ENCODE results near the gene IFFO2. TPM values are rescaled to one million over a fixed set of nuclear protein-coding genes. Genes with fewer than 3 reads are reported as not detected.

Gene IFFO2
- total RNA-seq, 1 experiment from 2014 or later: 11.7 TPM

GRCh38 chr1:18957532-18958300 is 1.2 kb upstream of the IFFO2 start:
- Histone ChIP-seq H3K4me1 (replicated peaks; ENCODE audit: insufficient read depth) (peaks cover 20% of the 10 kb centered on the region), H3K27ac (no peak overlapping the region), H3K27me3 (ENCODE audit: insufficient read depth, low read depth) (no peaks in the 10 kb centered on the region), H3K4me2 (0 out of 2 replicates have a peak overlapping the region, but pooled peaks have one; percentile 80), H3K36me3 (ENCODE audit: low read depth) (no peaks in the 10 kb centered on the region), H3F3A (ENCODE audit: insufficient read depth, low read depth) (no peaks in the 10 kb centered on the region), H3K4me3 (no peak overlapping the region), H3K9me2 (ENCODE audit: insufficient read depth) (no peaks in the 10 kb centered on the region), H3K9me3 (ENCODE audit: insufficient read depth, low read depth) (no peaks in the 10 kb centered on the region), H4K20me1 (ENCODE audit: insufficient read depth) (peaks cover 7% of the 10 kb centered on the region), H2AFZ (no peak overlapping the region), H3K79me2 (ENCODE audit: low read depth) (peaks cover 28% of the 10 kb centered on the region)
- CTCF ChIA-PET: interaction anchor here (0.6 to 2.4 kb wide), 2 partner anchors 44 to 1403 kb away, joined by 3 to 10 read pairs; no protein-coding TSS in a partner anchor
- BruUV-seq (replicated peaks): no TSS peak
- POLR2A ChIA-PET (ENCODE audit: unreplicated experiment): no interaction called here
- intact Hi-C loops (cut with micrococcal nuclease; ENCODE audit: unreplicated experiment): loop anchor here (2.0 to 10.0 kb wide), 2 partner anchors 53 kb away; partner anchors contain the start of gene ALDH4A1
- TF ChIP-seq CTCF (conservative IDR thresholded peaks at IDR 0.05) (no peak), EZH2 (IDR thresholded peaks at IDR 0.05; ENCODE audit: low read depth) (no peak)
- no peak for DNase-seq

GRCh38 chr1:18957136-18957521 is 653 bp upstream of the IFFO2 start:
- H4K20me1 ChIP-seq (ENCODE audit: insufficient read depth): peaks cover 7% of the 10 kb centered on the region
- H3K4me2 ChIP-seq: peak overlapping the region; percentile 80
- H3K9me3 ChIP-seq (ENCODE audit: insufficient read depth, low read depth): no peaks in the 10 kb centered on the region
- BruUV-seq (replicated peaks): no TSS peak
- no peaks in the 10 kb centered on the region for H3K27me3 ChIP-seq (ENCODE audit: insufficient read depth, low read depth)
- intact Hi-C loops (cut with micrococcal nuclease; ENCODE audit: unreplicated experiment): loop anchor here (2.0 to 10.0 kb wide), 2 partner anchors 52 to 54 kb away; partner anchors contain the start of gene ALDH4A1
- no peaks in the 10 kb centered on the region for H3K9me2 ChIP-seq (ENCODE audit: insufficient read depth)
- no peak for DNase-seq
- H3F3A ChIP-seq (ENCODE audit: insufficient read depth, low read depth): no peaks in the 10 kb centered on the region
- H3K27ac ChIP-seq: no peak overlapping the region
- H3K4me3 ChIP-seq: peak overlapping the region; percentile 57; the same call in 1 of the 2 replicates
- peaks cover 34% of the 10 kb centered on the region for H3K79me2 ChIP-seq (ENCODE audit: low read depth)
- no peaks in the 10 kb centered on the region for H3K36me3 ChIP-seq (ENCODE audit: low read depth)
- ChIA-PET POLR2A (ENCODE audit: unreplicated experiment) (no interaction called here), CTCF (interaction anchor here (0.6 to 2.4 kb wide), 3 partner anchors 44 to 1402 kb away, joined by 3 to 10 read pairs (median 3); no protein-coding TSS in a partner anchor)
- peaks cover 20% of the 10 kb centered on the region for H3K4me1 ChIP-seq (replicated peaks; ENCODE audit: insufficient read depth)
- TF ChIP-seq EZH2 (IDR thresholded peaks at IDR 0.05; ENCODE audit: low read depth) (no peak), CTCF (conservative IDR thresholded peaks at IDR 0.05) (no peak)
- peak overlapping the region; percentile 72 for H2AFZ ChIP-seq

- no peaks in the 10 kb centered on the region for H3F3A ChIP-seq (ENCODE audit: insufficient read depth, low read depth)
- intact Hi-C loops (cut with micrococcal nuclease; ENCODE audit: unreplicated experiment): loop anchor here (1.0 to 10.0 kb wide), 3 partner anchors 29 to 55 kb away; partner anchors contain the start of gene ALDH4A1
- H3K4me2 ChIP-seq: peak overlapping the region; percentile 79
- peaks cover 47% of the 10 kb centered on the region for H3K79me2 ChIP-seq (ENCODE audit: low read depth)
- no peaks in the 10 kb centered on the region for H3K36me3 ChIP-seq (ENCODE audit: low read depth)
- no peaks in the 10 kb centered on the region for H3K27me3 ChIP-seq (ENCODE audit: insufficient read depth, low read depth)
- no TSS peak for BruUV-seq (replicated peaks)
- no peaks in the 10 kb centered on the region for H3K9me3 ChIP-seq (ENCODE audit: insufficient read depth, low read depth)
- H3K4me1 ChIP-seq (replicated peaks; ENCODE audit: insufficient read depth): peaks cover 20% of the 10 kb centered on the region
- peak in 1 of 2 experiments; percentile 28 for DNase-seq
- H3K27ac ChIP-seq: no peak overlapping the region
- peak overlapping the region; percentile 80 for H3K4me3 ChIP-seq
- H4K20me1 ChIP-seq (ENCODE audit: insufficient read depth): peaks cover 7% of the 10 kb centered on the region
- H2AFZ ChIP-seq: peak overlapping the region; percentile 48; the same call in 1 of the 2 replicates
- TF ChIP-seq CTCF (conservative IDR thresholded peaks at IDR 0.05) (no peak), EZH2 (IDR thresholded peaks at IDR 0.05; ENCODE audit: low read depth) (no peak)
- no peaks in the 10 kb centered on the region for H3K9me2 ChIP-seq (ENCODE audit: insufficient read depth)
- ChIA-PET CTCF (interaction anchor here (0.6 kb wide), 1 partner anchor 119 kb away, joined by 3 read pairs; no protein-coding TSS in a partner anchor), POLR2A (ENCODE audit: unreplicated experiment) (interaction anchor here (0.5 to 0.6 kb wide), 2 partner anchors 28 to 53 kb away, joined by 5 to 6 read pairs; partner anchors contain the start of gene ALDH4A1)
Observed at GRCh38 chr1:18955441-18956192, 859 bp downstream of the IFFO2 start.

Data from PC-9 (cell line).